HEK293 (cell line): ENCODE measurements around the gene HELLS.

Experiments used
- CTCF ChIA-PET: fragments of 350-600 bp; formaldehyde crosslinking; extraction: SDS; loops from one replicate; lab custom pipeline; 2021; ENCODE audit warnings: antibody characterized with exemption; lab: Yijun Ruan, JAX
- POLR2A ChIA-PET: fragments of 300-600 bp; formaldehyde crosslinking; extraction: SDS; loops from one replicate; lab custom pipeline; 2020; ENCODE audit warnings: antibody characterized with exemption, inconsistent platforms; lab: Yijun Ruan, JAX
- H3K27ac ChIP-seq: fragments of 200-500 bp; sonication (Bioruptor generic); 2 replicates; pipeline ENCODE4 v1.5.1; 2014; ENCODE audit warnings: low read depth, low read length, control low read depth, inconsistent platforms; ENCODE audit errors: extremely low read depth
- H3K36me3 ChIP-seq, 2 experiments: fragments of 200-500 bp in 1 of 2; sonication (Bioruptor generic) in 1 of 2; 1 replicate in 1 of 2; 2 replicates in 1 of 2; pipeline ENCODE4 v1.5.1; 2014 to 2017; ENCODE audit warnings: inconsistent platforms in 2 of 2, low read length in 2 of 2; ENCODE audit not compliant: control insufficient read depth in 2 of 2, insufficient read depth in 1 of 2
- H3K4me1 ChIP-seq: fragments of 200-500 bp; sonication (Bioruptor generic); 2 replicates; pipeline ENCODE4 v1.5.1; 2014; ENCODE audit warnings: mild to moderate bottlenecking, low read length, inconsistent platforms; ENCODE audit not compliant: control insufficient read depth, insufficient read depth
- H3K4me3 ChIP-seq: 2 replicates; pipeline ENCODE4 v1.5.1; 2011; ENCODE audit warnings: low read depth, mild to moderate bottlenecking, control low read depth, low read length, moderate library complexity
- H3K9me3 ChIP-seq: fragments of 200-500 bp; sonication (Bioruptor generic); 2 replicates; pipeline ENCODE4 v1.5.1; 2014; ENCODE audit warnings: low read depth, low read length, inconsistent platforms; ENCODE audit not compliant: control insufficient read depth, insufficient read depth
- EGR2 ChIP-seq: fragments of 450-650 bp; formaldehyde crosslinking; IDR thresholded peaks from 2 replicates; pipeline ENCODE4 v1.5.1; 2016; ENCODE audit warnings: low read depth, missing biosample characterization, missing genetic modification characterization
- FEZF1 ChIP-seq: fragments of 450-650 bp; formaldehyde crosslinking; IDR thresholded peaks from 2 replicates; pipeline ENCODE4 v1.5.1; 2016; ENCODE audit warnings: missing biosample characterization, missing genetic modification characterization
- HOXA7 ChIP-seq: sonication (generic); formaldehyde crosslinking; IDR thresholded peaks from 2 replicates; pipeline ENCODE4 v1.8.1; 2022; ENCODE audit warnings: missing genetic modification reagents, borderline replicate concordance
- MZF1 ChIP-seq: fragments of 450-650 bp; formaldehyde crosslinking; IDR thresholded peaks from 2 replicates; pipeline ENCODE4 v1.5.1; 2017; ENCODE audit warnings: missing biosample characterization, missing genetic modification characterization, borderline replicate concordance
- YY2 ChIP-seq: fragments of 450-650 bp; formaldehyde crosslinking; IDR thresholded peaks from 2 replicates; pipeline ENCODE4 v1.5.1; 2016; ENCODE audit warnings: missing biosample characterization, missing genetic modification characterization
- ZFP3 ChIP-seq: fragments of 450-650 bp; formaldehyde crosslinking; IDR thresholded peaks from 2 replicates; pipeline ENCODE4 v1.5.1; 2016; ENCODE audit warnings: low read depth, missing biosample characterization, missing genetic modification characterization
- ZNF133 ChIP-seq: fragments of 450-650 bp; formaldehyde crosslinking; IDR thresholded peaks from 2 replicates; pipeline ENCODE4 v1.5.1; 2016; ENCODE audit warnings: missing biosample characterization, missing genetic modification characterization
- ZNF221 ChIP-seq: fragments of 450-650 bp; formaldehyde crosslinking; IDR thresholded peaks from 2 replicates; pipeline ENCODE4 v1.5.1; 2017; ENCODE audit warnings: missing biosample characterization, missing genetic modification characterization, borderline replicate concordance
- ZNF350 ChIP-seq: fragments of 450-650 bp; formaldehyde crosslinking; IDR thresholded peaks from 2 replicates; pipeline ENCODE4 v1.5.0; 2017; ENCODE audit warnings: missing biosample characterization, mild to moderate bottlenecking, missing genetic modification characterization
- ZNF510 ChIP-seq: fragments of 450-650 bp; formaldehyde crosslinking; IDR thresholded peaks from 2 replicates; pipeline ENCODE4 v1.5.1; 2018; ENCODE audit warnings: mild to moderate bottlenecking, missing genetic modification characterization, missing biosample characterization; ENCODE audit not compliant: insufficient replicate concordance
- ZNF521 ChIP-seq: fragments of 450-650 bp; formaldehyde crosslinking; IDR thresholded peaks from 2 replicates; pipeline ENCODE4 v1.5.1; 2017; ENCODE audit warnings: missing biosample characterization, mild to moderate bottlenecking, missing genetic modification characterization
- ZNF529 ChIP-seq: fragments of 450-650 bp; formaldehyde crosslinking; IDR thresholded peaks from 2 replicates; pipeline ENCODE4 v1.5.1; 2017; ENCODE audit warnings: missing genetic modification characterization, missing biosample characterization; ENCODE audit not compliant: insufficient replicate concordance
- ZNF561 ChIP-seq: fragments of 450-650 bp; IDR thresholded peaks from 2 replicates; pipeline ENCODE4 v1.5.1; 2018; ENCODE audit warnings: missing biosample characterization, missing genetic modification characterization, borderline replicate concordance
- ZNF585B ChIP-seq: fragments of 450-650 bp; formaldehyde crosslinking; IDR thresholded peaks from 2 replicates; pipeline ENCODE4 v1.5.1; 2016; ENCODE audit warnings: missing biosample characterization, missing genetic modification characterization
- ZNF621 ChIP-seq: fragments of 450-650 bp; formaldehyde crosslinking; IDR thresholded peaks from 2 replicates; pipeline ENCODE4 v1.5.1; 2017; ENCODE audit warnings: missing biosample characterization, missing genetic modification characterization
- ZNF654 ChIP-seq: fragments of 450-650 bp; formaldehyde crosslinking; IDR thresholded peaks from 2 replicates; pipeline ENCODE4 v1.5.1; 2016; ENCODE audit warnings: low read depth, missing biosample characterization, missing genetic modification characterization
- ZNF670 ChIP-seq: fragments of 450-650 bp; formaldehyde crosslinking; IDR thresholded peaks from 2 replicates; pipeline ENCODE4 v1.5.1; 2016; ENCODE audit warnings: missing biosample characterization, missing genetic modification characterization, low read depth
- ZNF791 ChIP-seq: fragments of 450-650 bp; formaldehyde crosslinking; IDR thresholded peaks from 2 replicates; pipeline ENCODE4 v1.5.1; 2016; ENCODE audit warnings: missing biosample characterization, missing genetic modification characterization
- TF ChIP-seq, protein P1 (sequence below): fragments of 450-650 bp; formaldehyde crosslinking; optimal IDR thresholded peaks from 2 replicates; pipeline ENCODE3; 2016; ENCODE audit warnings: missing biosample characterization, mild to moderate bottlenecking, missing genetic modification characterization
- TF ChIP-seq, protein P2 (sequence below): fragments of 450-650 bp; formaldehyde crosslinking; IDR thresholded peaks from 2 replicates; pipeline ENCODE4 v1.5.1; 2016; ENCODE audit warnings: missing biosample characterization, missing genetic modification characterization, borderline replicate concordance
- TF ChIP-seq, protein P3 (sequence below): IDR thresholded peaks from 2 replicates; pipeline ENCODE4 v1.6.1; 2011; ENCODE audit warnings: mild to moderate bottlenecking, low read depth, low read length, borderline replicate concordance

The HELLS gene

DNA sequence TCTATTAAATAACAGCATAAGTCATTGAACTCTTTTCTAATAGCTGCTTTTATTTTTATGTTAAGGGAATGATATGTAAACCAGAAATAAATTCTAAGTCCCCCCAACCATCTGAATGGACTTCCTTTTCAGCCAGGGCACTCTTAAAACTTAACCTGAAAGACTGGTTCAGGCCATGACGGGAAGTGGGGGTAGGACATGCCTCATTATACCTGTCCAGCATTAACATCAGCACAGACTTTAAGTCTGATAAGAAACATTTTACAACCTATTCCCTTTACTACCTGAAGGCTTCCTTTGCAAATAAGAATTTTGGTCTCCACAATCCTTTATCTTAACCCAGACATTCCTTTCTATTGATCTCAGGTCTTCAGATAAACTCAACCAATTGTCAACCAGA is 81.9 kb downstream of the HELLS start:
- TF ChIP-seq ZNF221 (no peak), ZNF133 (tag by site-specific recombination) (no peak), ZNF791 (tag by site-specific recombination) (no peak), ZNF350 (tag by site-specific recombination) (no peak), ZNF621 (tag by site-specific recombination) (no peak), ZNF510 (tag by site-specific recombination) (no peak), ZNF561 (no peak), MZF1 (tag by site-specific recombination) (no peak)
- TF ChIP-seq, protein P1, sequence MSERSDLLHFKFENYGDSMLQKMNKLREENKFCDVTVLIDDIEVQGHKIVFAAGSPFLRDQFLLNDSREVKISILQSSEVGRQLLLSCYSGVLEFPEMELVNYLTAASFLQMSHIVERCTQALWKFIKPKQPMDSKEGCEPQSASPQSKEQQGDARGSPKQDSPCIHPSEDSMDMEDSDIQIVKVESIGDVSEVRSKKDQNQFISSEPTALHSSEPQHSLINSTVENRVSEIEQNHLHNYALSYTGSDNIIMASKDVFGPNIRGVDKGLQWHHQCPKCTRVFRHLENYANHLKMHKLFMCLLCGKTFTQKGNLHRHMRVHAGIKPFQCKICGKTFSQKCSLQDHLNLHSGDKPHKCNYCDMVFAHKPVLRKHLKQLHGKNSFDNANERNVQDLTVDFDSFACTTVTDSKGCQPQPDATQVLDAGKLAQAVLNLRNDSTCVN (tag by site-specific recombination), result no peak
- ChIA-PET CTCF (interaction anchor here (0.5 to 0.7 kb wide), 2 partner anchors 151 to 803 kb away, joined by 3 read pairs; no protein-coding TSS in a partner anchor), POLR2A (no interaction called here)
- no peak overlapping the region for H3K4me3 ChIP-seq
- no peak overlapping the region for H3K27ac ChIP-seq
- no peaks in the 10 kb centered on the region for H3K9me3 ChIP-seq
- 0 out of 2 replicates have a peak, but pooled peaks cover 2% of the 10 kb centered on the region for H3K4me1 ChIP-seq
- no peaks in the 10 kb centered on the region for H3K36me3 ChIP-seq

DNA sequence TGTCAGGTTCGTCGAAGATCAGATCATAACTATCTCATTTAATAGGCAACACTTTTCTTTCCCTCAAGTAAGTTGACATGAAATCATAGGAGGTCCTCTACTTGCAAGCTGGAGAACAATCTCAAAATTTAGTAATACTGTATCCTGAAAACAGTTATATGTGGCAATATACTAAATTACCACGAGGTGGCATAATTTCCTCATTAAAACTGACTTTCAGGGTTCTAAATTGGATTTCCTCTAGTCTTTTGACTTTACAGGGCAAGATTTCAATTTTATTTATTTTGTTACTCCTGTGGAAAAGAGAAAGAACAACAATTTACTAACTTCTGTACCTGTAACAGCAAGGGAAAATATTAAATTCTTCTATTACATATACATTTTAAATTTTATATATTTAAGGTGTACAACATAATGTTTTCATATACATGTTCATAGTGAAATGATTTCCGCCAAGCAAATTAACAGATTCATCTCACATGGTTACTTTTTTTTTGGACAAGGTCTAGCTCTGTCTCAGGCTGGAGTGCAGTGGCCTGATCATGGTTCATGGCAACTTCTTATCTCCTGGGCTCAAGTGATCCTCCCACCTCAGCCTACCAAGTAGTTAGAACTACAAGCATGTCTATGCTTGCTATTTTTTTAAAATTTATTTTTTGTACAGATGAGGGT is 84.6 kb downstream of the HELLS start:
- TF ChIP-seq ZNF654 (tag by site-specific recombination) (peak; percentile 82), ZFP3 (tag by site-specific recombination) (no peak)
- ChIA-PET POLR2A (no interaction called here), CTCF (interaction anchor here (0.5 to 2.6 kb wide), 13 partner anchors 10 to 949 kb away, joined by 3 to 10 read pairs (median 3); no protein-coding TSS in a partner anchor)
- Histone ChIP-seq H3K36me3 (no peaks in the 10 kb centered on the region), H3K27ac (no peak overlapping the region), H3K4me1 (no peaks in the 10 kb centered on the region), H3K4me3 (no peak overlapping the region), H3K9me3 (no peaks in the 10 kb centered on the region)

GRCh38 chr10:94631077-94631875 is 85.7 kb downstream of the HELLS start:
- POLR2A ChIA-PET, result no interaction called here
- Histone ChIP-seq H3K4me1 (no peaks in the 10 kb centered on the region), H3K4me3 (no peak overlapping the region), H3K36me3 (no peaks in the 10 kb centered on the region), H3K27ac (no peak overlapping the region), H3K9me3 (no peaks in the 10 kb centered on the region)
- TF ChIP-seq ZNF521 (tag by site-specific recombination) (no peak), ZNF529 (no peak), HOXA7 (CRISPR knock-in tag) (no peak), ZNF670 (tag by site-specific recombination) (no peak), FEZF1 (tag by site-specific recombination) (no peak), EGR2 (tag by site-specific recombination) (no peak), YY2 (tag by site-specific recombination) (no peak), ZNF585B (no peak)
- TF ChIP-seq, protein P2, sequence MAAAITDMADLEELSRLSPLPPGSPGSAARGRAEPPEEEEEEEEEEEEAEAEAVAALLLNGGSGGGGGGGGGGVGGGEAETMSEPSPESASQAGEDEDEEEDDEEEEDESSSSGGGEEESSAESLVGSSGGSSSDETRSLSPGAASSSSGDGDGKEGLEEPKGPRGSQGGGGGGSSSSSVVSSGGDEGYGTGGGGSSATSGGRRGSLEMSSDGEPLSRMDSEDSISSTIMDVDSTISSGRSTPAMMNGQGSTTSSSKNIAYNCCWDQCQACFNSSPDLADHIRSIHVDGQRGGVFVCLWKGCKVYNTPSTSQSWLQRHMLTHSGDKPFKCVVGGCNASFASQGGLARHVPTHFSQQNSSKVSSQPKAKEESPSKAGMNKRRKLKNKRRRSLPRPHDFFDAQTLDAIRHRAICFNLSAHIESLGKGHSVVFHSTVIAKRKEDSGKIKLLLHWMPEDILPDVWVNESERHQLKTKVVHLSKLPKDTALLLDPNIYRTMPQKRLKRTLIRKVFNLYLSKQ (tag by site-specific recombination), result no peak
- TF ChIP-seq, protein P3, sequence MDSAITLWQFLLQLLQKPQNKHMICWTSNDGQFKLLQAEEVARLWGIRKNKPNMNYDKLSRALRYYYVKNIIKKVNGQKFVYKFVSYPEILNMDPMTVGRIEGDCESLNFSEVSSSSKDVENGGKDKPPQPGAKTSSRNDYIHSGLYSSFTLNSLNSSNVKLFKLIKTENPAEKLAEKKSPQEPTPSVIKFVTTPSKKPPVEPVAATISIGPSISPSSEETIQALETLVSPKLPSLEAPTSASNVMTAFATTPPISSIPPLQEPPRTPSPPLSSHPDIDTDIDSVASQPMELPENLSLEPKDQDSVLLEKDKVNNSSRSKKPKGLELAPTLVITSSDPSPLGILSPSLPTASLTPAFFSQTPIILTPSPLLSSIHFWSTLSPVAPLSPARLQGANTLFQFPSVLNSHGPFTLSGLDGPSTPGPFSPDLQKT, result no peak
- CTCF ChIA-PET, result interaction anchor here (0.7 to 1.6 kb wide), 5 partner anchors 31 to 471 kb away, joined by 3 to 5 read pairs (median 4); no protein-coding TSS in a partner anchor
